ENCODE results near the gene KDM4F. TPM values are rescaled to one million over a fixed set of nuclear protein-coding genes. Genes with fewer than 3 reads are reported as not detected.

Gene KDM4F
- total and polyA plus RNA-seq, 2 of the 8 experiments (the other 6 are each of a cell fraction or from before 2014, with no cell fraction given), result not detected

DNA sequence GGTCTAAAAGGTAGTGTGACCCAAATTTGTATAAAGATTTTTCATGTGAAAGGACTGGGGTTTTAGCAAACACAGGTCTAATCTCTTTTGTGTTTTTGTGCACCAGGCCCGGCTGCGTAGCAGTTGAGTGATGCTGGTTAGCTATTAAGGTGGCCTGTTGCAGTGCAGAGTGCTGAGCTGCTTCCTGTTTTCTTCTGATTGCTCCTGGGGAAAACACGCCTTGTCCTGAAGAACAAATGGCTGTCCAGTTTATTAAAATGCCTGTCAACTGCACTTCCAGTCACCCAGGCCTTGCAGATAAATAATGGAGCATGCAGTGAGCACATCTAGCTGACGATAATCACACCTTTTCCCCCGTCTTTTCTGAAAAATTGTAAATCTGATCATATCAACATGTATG is 19.3 kb downstream of the KDM4F start (continued):
- TF ChIP-seq, protein P1, sequence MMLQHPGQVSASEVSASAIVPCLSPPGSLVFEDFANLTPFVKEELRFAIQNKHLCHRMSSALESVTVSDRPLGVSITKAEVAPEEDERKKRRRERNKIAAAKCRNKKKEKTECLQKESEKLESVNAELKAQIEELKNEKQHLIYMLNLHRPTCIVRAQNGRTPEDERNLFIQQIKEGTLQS (IDR thresholded peaks at IDR 0.05; ENCODE audit: insufficient read depth, low read depth, low read length), result no peak
- TF ChIP-seq GTF2F1 (IDR thresholded peaks at IDR 0.05; ENCODE audit: borderline replicate concordance, low read depth, low read length), result no peak
- TF ChIP-seq, protein P2, sequence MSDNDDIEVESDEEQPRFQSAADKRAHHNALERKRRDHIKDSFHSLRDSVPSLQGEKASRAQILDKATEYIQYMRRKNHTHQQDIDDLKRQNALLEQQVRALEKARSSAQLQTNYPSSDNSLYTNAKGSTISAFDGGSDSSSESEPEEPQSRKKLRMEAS (IDR thresholded peaks at IDR 0.05), result no peak
- TF ChIP-seq, protein P3, sequence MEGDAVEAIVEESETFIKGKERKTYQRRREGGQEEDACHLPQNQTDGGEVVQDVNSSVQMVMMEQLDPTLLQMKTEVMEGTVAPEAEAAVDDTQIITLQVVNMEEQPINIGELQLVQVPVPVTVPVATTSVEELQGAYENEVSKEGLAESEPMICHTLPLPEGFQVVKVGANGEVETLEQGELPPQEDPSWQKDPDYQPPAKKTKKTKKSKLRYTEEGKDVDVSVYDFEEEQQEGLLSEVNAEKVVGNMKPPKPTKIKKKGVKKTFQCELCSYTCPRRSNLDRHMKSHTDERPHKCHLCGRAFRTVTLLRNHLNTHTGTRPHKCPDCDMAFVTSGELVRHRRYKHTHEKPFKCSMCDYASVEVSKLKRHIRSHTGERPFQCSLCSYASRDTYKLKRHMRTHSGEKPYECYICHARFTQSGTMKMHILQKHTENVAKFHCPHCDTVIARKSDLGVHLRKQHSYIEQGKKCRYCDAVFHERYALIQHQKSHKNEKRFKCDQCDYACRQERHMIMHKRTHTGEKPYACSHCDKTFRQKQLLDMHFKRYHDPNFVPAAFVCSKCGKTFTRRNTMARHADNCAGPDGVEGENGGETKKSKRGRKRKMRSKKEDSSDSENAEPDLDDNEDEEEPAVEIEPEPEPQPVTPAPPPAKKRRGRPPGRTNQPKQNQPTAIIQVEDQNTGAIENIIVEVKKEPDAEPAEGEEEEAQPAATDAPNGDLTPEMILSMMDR (IDR thresholded peaks at IDR 0.05; ENCODE audit: control extremely low read depth in 1 of 3, insufficient read depth in 1 of 3, low read depth in 1 of 3, low read length in 3 of 3), result no peak
- no peak for TF ChIP-seq MAFK (IDR thresholded peaks at IDR 0.05; ENCODE audit: low read depth, low read length)
- TF ChIP-seq KDM4A (IDR thresholded peaks at IDR 0.05; ENCODE audit: low read depth, low read length, severe bottlenecking), result no peak
